Left lobe of liver (tissue), 2 donors: ENCODE data around the gene EXOC4. TPM values are rescaled to one million over a fixed set of nuclear protein-coding genes. Genes with fewer than 3 reads are reported as not detected.
A peak's percentile ranks its signal among the peaks of the same experiment; 100 is the strongest.

Experiments used
- ATAC-seq: fragments of 200-7000 bp; cut with Tn5 transposase; one replicate; pipeline ENCODE4 v1.9.1; 2020; ENCODE audit warnings: mild to moderate bottlenecking, moderate library complexity
- DNase-seq: peaks from one replicate; pipeline ENCODE4 v3.0.0-alpha.2; 2020; ENCODE audit warnings: low spot score
- total RNA-seq: library from RNA; stranded (reverse); gene quantifications from one replicate; pipeline ENCODE4 v1.2.1, GENCODE V29; 2021
- donor health status: DM: no; HTN: no; CAD: no; lungs with moderate emphysema.
- donor health status: DM: no; HTN: yes; CAD: no.

EXOC4 gene
- total RNA-seq, 1 donor from 2014 or later = 23.1 TPM

- ATAC-seq = no peak
Observed at GRCh38 chr7:133561396-133561795, 308.5 kb downstream of the EXOC4 start.

GRCh38 chr7:133562621-133563020 is 309.7 kb downstream of the EXOC4 start:
- ATAC-seq = no peak
- DNase-seq = no peak

More at GRCh38 chr7:133561396-133561795, 308.5 kb downstream of the EXOC4 start:
- no peak for DNase-seq

- ATAC-seq (no peak), DNase-seq (no peak)
Observed at GRCh38 chr7:133563251-133563650, 310.4 kb downstream of the EXOC4 start.

- DNase-seq = no peak
- ATAC-seq = no peak
Observed at GRCh38 chr7:133564484-133564883, 311.6 kb downstream of the EXOC4 start.

- no peak for ATAC-seq
- no peak for DNase-seq
Observed at GRCh38 chr7:133568544-133568943, 315.7 kb downstream of the EXOC4 start.

GRCh38 chr7:133570321-133570720 is 317.4 kb downstream of the EXOC4 start:
- ATAC-seq = no peak
- DNase-seq = no peak

- no peak for DNase-seq
- no peak for ATAC-seq
Observed at GRCh38 chr7:133571076-133571475, 318.2 kb downstream of the EXOC4 start.

GRCh38 chr7:133572087-133572486 is 319.2 kb downstream of the EXOC4 start:
- ATAC-seq = no peak

GRCh38 chr7:133572843-133573242 is 320.0 kb downstream of the EXOC4 start:
- ATAC-seq (no peak), DNase-seq (no peak)

More at GRCh38 chr7:133572087-133572486, 319.2 kb downstream of the EXOC4 start:
- no peak for DNase-seq

GRCh38 chr7:133573554-133574265 is 320.8 kb downstream of the EXOC4 start:
- ATAC-seq (no peak), DNase-seq (no peak)

GRCh38 chr7:133575726-133576440 is 323.0 kb downstream of the EXOC4 start:
- DNase-seq (no peak), ATAC-seq (no peak)

GRCh38 chr7:133576612-133577168 is 323.8 kb downstream of the EXOC4 start:
- ATAC-seq (no peak), DNase-seq (no peak)

- ATAC-seq (no peak), DNase-seq (no peak)
Observed at GRCh38 chr7:133582766-133583523, 330.1 kb downstream of the EXOC4 start.

GRCh38 chr7:133583545-133584171 is 330.8 kb downstream of the EXOC4 start:
- ATAC-seq (no peak), DNase-seq (no peak)

- no peak for ATAC-seq
- DNase-seq = no peak
Observed at GRCh38 chr7:133584956-133585668, 332.2 kb downstream of the EXOC4 start.

GRCh38 chr7:133586253-133586652 is 333.4 kb downstream of the EXOC4 start:
- DNase-seq = no peak

GRCh38 chr7:133587903-133588302 is 335.0 kb downstream of the EXOC4 start:
- ATAC-seq (no peak), DNase-seq (no peak)

More at GRCh38 chr7:133586253-133586652, 333.4 kb downstream of the EXOC4 start:
- no peak for ATAC-seq

GRCh38 chr7:133590795-133591194 is 337.9 kb downstream of the EXOC4 start:
- no peak for DNase-seq
- no peak for ATAC-seq

GRCh38 chr7:133591704-133592340 is 338.9 kb downstream of the EXOC4 start:
- ATAC-seq = peak; percentile 75
- no peak for DNase-seq

GRCh38 chr7:133593561-133593960 is 340.7 kb downstream of the EXOC4 start:
- no peak for ATAC-seq
- no peak for DNase-seq
